Inflammatory macrophage treated with lipopolysaccharide for 4 hours (primary cell): ENCODE results near the gene NEU3.
"Not testable (repeated sequence)": the region's sequence is repeated elsewhere in the genome, so short reads cannot be mapped to it uniquely, and the experiment has no call there.

Source experiments
- DNase-seq: peaks from one replicate; pipeline ENCODE4 v3.0.0-alpha.2; 2020

Gene NEU3

DNA sequence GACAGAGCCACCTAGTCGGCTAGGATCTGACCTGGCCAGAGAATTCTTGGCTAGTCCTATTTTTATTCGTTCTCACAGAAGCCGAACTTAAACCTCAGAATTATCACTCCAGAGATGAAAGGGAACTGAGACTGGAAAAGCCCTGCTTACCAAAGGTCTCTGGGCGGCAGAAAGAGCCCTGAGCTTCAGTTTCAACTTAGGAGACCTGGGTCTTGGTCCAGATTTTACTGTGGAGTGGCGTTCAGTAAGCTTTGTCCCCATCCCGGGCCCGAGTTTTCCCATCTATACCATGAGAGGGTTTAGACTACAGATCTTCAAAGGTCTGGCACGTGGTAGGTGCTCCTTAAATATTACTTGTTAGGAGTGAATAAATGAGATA lies 516 bp downstream of the NEU3 start:
- DNase-seq = peak; percentile 65

- peak; percentile 90 for DNase-seq
Measured at GRCh38 chr11:74990150-74990549, 1.4 kb downstream of the NEU3 start.

GRCh38 chr11:74990941-74991340 lies 2.2 kb downstream of the NEU3 start:
- DNase-seq = no peak

GRCh38 chr11:74992852-74993251 lies 4.1 kb downstream of the NEU3 start:
- no peak for DNase-seq

DNA sequence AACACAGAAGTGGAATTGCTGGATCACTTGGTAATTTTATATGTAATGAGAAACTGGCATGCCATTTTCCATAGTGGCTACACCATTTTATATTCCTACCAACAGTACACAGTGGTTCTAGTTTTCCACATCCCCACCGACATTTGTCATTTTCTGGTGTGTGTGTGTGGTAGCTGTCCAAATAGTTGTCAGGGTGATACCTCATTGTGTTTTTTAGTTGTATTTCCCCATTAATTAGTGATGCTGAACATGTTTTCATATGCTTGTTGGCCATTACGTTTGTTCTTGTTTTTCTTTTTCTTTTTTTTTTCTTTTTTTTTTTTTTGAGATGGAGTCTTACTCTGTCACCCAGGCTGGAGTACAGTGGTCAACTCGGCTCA lies 12.2 kb downstream of the NEU3 start:
- no peak for DNase-seq

- no peak for DNase-seq
Measured at GRCh38 chr11:75001686-75002085, 13.0 kb downstream of the NEU3 start.

DNA sequence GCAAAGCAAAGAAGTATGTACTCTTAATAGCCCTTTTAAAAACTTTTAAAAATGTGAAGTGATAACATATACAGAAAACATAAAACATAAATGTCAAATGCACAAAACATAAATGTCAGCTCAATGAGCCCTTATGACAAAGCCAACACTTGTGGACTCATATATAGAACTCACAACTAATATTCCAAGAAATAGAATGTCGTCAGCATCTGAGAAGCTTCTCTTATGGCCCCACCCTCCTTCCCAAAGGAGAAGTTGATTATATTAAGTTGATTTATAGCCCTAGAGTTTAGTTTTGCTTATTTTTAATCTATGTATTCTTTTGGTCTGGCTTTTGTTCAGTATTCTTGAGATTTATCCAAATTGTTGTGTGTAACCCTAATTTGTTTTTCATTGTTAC lies 13.8 kb downstream of the NEU3 start:
- peak; percentile 57 for DNase-seq

DNA sequence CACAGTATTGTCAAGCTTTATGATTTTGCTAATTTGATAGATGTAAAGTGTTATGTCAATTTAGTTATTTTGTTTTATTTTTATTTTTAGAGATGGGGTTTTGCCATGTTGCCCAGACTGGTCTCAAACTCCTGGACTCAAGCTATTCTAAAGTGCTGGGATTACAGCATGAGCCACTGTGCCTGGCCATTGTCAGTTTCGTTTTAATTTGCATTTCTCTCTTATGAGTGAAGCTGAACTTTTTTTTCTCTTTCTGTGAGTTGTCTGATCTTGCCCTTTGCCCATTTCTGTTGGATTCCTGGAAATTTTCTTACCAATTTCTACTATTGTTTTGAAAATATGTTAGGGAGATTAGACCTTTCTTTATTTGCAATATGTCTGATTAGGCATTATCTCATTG lies 15.5 kb downstream of the NEU3 start:
- DNase-seq = no peak

DNA sequence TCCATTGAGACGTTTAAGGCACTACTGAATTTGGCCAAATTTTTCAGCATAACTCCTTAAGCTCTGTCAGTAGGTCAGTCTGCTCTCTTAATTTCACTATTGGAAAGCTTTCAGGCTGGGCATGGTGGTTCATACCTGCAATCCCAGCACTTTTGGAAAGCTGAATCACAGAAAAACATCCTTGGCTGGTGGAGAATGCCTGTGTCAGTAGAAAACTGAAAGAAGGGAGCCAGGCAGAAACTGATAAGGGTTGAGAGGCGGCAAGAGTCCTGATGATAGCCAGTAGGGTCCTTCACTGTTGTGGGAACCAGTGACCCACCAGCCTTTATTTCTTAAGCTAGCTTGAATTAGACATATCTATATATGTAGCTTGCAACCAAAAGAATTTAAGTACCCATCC lies 22.6 kb downstream of the NEU3 start:
- no peak for DNase-seq

GRCh38 chr11:75011872-75012271 lies 23.1 kb downstream of the NEU3 start:
- no peak for DNase-seq

DNA sequence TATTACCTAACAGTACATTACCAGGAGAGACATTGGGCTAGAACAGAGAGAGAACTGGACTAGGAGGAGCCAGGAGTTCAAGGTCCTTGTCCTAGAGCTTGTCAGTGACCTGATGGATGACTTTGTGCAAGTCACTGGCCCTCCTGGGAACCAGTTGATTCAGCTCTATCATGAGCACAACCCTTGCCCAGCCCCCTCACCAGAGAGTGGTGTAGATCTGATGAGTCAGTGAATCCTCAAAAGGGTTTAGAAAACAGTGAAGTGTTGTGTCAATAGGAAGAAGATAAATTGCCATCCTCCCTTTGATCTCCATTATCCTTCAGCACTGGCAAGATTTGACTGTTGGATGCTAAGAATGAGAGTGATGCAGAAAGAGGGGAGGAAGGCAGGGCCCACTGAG lies 24.3 kb downstream of the NEU3 start:
- DNase-seq = no peak

DNA sequence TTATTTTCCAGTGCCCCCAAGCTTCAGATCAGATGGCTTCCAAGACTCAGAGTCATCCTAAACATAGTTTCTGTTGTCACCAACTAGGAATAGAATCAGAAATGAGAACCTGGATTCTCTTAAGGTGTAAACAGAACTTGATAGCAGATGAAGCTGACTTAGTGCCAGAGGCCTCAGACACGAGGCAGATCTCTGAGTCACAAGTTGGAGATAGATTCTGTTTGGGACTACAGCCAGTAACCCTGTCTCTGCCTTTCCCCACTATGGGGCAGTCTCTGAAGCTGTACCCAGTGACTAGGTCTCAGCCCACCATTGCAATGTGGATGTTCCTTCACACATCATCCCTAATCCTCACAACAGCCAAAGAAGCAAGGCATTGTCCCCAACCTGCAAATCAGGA lies 25.4 kb downstream of the NEU3 start:
- no peak for DNase-seq

GRCh38 chr11:75019200-75019599 lies 30.5 kb downstream of the NEU3 start:
- not testable (repeated sequence) for DNase-seq

GRCh38 chr11:75020328-75020727 lies 31.6 kb downstream of the NEU3 start:
- DNase-seq = peak; percentile 23

DNA sequence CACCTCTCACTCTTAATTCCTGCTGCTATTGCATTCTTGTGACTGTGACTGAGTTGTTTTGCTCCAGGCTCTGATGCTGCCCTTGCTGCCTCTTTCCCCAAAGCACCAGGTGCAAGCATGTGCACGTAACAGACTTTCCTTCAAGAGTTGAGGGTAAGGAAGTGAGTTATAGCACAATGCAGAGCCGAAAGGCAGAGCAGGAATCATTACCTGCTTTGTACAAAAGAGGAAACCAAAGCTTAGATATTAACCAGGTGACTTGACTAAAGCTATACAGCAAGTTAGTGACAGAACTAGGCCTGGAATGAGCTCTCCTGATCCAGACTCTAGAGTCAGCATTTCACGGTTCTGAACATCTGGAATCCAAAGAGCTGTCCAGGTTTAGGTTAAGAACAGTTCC lies 33.6 kb downstream of the NEU3 start:
- DNase-seq = no peak

DNA sequence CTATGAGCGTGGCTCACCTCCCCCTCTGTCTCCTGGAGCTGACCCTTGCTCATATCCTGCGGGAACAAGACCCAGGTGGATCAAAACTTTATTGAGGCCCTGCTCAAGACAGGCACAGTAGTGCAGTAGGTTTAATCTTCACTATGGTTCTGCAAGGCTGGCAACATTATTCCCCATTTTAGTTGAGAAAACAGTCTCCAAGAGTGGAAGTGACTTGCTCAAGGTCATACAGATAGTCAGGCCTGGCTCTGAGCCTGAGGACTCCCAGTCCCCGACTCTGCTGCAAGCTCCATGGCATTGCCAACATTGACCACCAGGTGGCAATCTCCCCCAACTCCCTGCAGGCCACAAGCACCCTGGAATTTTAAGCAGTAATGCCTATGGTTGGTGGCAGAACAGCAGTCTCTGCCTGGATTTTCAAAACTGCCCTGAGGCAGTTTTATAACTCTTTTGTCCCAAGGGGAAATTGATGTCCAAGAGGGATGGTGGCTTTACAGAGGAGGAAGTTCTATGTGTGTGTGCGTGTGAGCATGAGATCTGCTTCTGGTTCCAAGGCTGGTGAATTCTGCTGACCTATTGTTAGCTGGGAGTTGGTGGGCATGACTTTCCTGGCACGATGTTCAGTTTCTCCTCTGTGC lies 34.1 kb downstream of the NEU3 start:
- peak; percentile 74 for DNase-seq

GRCh38 chr11:75023446-75024067 lies 34.8 kb downstream of the NEU3 start:
- DNase-seq = no peak

GRCh38 chr11:75024068-75024449 lies 35.3 kb downstream of the NEU3 start:
- DNase-seq = no peak

DNA sequence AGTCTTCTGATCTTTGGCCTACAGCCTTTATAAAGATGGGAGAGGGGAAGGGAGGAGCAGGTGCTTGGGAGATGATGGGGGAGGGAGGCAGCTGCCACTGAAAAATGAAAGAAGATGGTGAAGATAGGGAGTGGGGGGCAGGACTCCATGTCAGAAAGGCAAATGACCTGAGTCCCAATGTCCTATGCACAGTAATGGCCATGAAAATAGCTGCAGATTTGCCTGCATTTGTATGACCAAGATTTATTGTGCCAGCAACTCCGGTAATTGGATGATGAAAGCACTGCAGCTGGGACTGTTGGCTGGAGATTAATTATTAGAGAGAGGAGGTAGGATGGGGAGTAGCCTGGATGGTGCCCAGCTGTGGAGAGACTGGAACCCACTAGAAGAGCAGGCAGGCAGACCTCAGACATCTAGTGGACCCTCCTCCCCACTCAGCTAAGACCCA lies 36.1 kb downstream of the NEU3 start:
- DNase-seq = no peak

- DNase-seq = no peak
Measured at GRCh38 chr11:75025561-75025960, 36.8 kb downstream of the NEU3 start.

GRCh38 chr11:75028321-75028720 lies 39.6 kb downstream of the NEU3 start:
- DNase-seq = no peak

GRCh38 chr11:75028724-75029123 lies 40.0 kb downstream of the NEU3 start:
- DNase-seq = no peak

- peak; percentile 6 for DNase-seq
Measured at GRCh38 chr11:75029836-75030631, 41.3 kb downstream of the NEU3 start.

GRCh38 chr11:75031224-75031753 lies 42.6 kb downstream of the NEU3 start:
- peak; percentile 85 for DNase-seq
